Vagina (tissue), 2 donors: Measurements from ENCODE around the gene PATL1. TPM values are rescaled to one million over a fixed set of nuclear protein-coding genes. Genes with fewer than 3 reads are reported as not detected.

ENCODE experiments used
- DNase-seq, 2 donors: peaks; one replicate each; pipeline ENCODE4 v3.0.0-alpha.2; 2017; ENCODE audit errors: extremely low spot score in 2 of 2
- H3K27ac ChIP-seq: fragments of 200-600 bp; sonication (generic); one replicate; pipeline ENCODE4 v1.5.1; 2019
- H3K27me3 ChIP-seq: fragments of 200-600 bp; sonication (generic); one replicate; pipeline ENCODE4 v1.5.1; 2019
- H3K36me3 ChIP-seq, 2 donors: fragments of 200-600 bp; sonication (generic); one replicate each; pipeline ENCODE4 v1.5.1; 2017 to 2019
- H3K4me1 ChIP-seq: fragments of 200-600 bp; sonication (generic); one replicate; pipeline ENCODE4 v1.5.1; 2019
- H3K4me3 ChIP-seq, 2 donors: fragments of 200-600 bp; sonication (generic); 1 replicate in 1 of 2; 2 replicates in 1 of 2; pipeline ENCODE4 v1.5.1; 2016 to 2019
- H3K9me3 ChIP-seq: fragments of 200-600 bp; sonication (generic); one replicate; pipeline ENCODE4 v1.5.1; 2019
- POLR2AphosphoS5 ChIP-seq, 2 donors: sonication (generic); formaldehyde crosslinking; IDR thresholded peaks; one replicate each; pipeline ENCODE4 v1.9.0; 2017; ENCODE audit warnings: antibody characterized with exemption in 2 of 2, mild to moderate bottlenecking in 2 of 2, low read depth in 1 of 2; ENCODE audit not compliant: insufficient read depth in 1 of 2
- intact Hi-C: fragments of 100-400 bp; cut with DNase I; formaldehyde crosslinking; loops from one replicate; pipeline ENCODE4 v1.15.1; 2023
- microRNA-seq: library from miRNA; unstranded; fragments of <30 nt; microRNA quantifications from one replicate; pipeline ENCODE4, GENCODE V29; 2017; ENCODE audit warnings: borderline number of aligned reads, borderline replicate concordance
- small RNA-seq: library from RNA; depleted of rRNA; stranded (forward); fragments of <200 nt; gene quantifications from one replicate; pipeline ENCODE3, GENCODE V24; 2016
- total RNA-seq: library from RNA; depleted of rRNA; stranded (reverse); fragments of >200 nt; gene quantifications from one replicate; pipeline ENCODE4 v1.2.3, GENCODE V29; 2016

Gene PATL1
- total RNA-seq, 1 donor from 2014 or later: 14.5 TPM

GRCh38 chr11:59598961-59599360 is 69.9 kb downstream of the PATL1 start:
- Histone ChIP-seq H3K36me3 (peaks cover under 1 to 90% of the 10 kb centered on the region in 2 donors), H3K4me1 (no peaks in the 10 kb centered on the region), H3K4me3 (no peak overlapping the region), H3K9me3 (no peaks in the 10 kb centered on the region), H3K27ac (no peak overlapping the region), H3K27me3 (no peaks in the 10 kb centered on the region)
- no peak for TF ChIP-seq POLR2AphosphoS5 (IDR thresholded peaks at IDR 0.05; ENCODE audit: insufficient read depth in 1 of 2, low read depth in 1 of 2)
- intact Hi-C loops: no loop called here
- DNase-seq: no peak

Small RNAs within 50 kb of the gene (microRNA-seq; reads per million reads assigned to microRNA genes)
- not detected for gene MIR3162

Small RNAs within 50 kb of the gene (small RNA-seq; reads per million reads assigned to genes)
- not detected for gene MIR3162

Other genes starting within 250 kb of the PATL1 start
- not detected for gene OR5A2, start 242.6 kb downstream of the PATL1 start, total RNA-seq
- gene OR5A1, start 232.6 kb downstream of the PATL1 start, total RNA-seq: not detected
- gene OR4D6, start 212.1 kb downstream of the PATL1 start, total RNA-seq: not detected
- gene OR4D10, start 195.7 kb downstream of the PATL1 start, total RNA-seq: not detected
- gene OR4D11, start 165.5 kb downstream of the PATL1 start, total RNA-seq: not detected
- not detected for gene OR4D9, start 157.5 kb downstream of the PATL1 start, total RNA-seq
- 40.5 TPM for gene OSBP, start 53.3 kb downstream of the PATL1 start, total RNA-seq
- not detected for gene OR10V1, start 44.8 kb upstream of the PATL1 start, total RNA-seq
- 39.8 TPM for gene STX3, start 86.3 kb upstream of the PATL1 start, total RNA-seq
- gene MRPL16, start 141.7 kb upstream of the PATL1 start, total RNA-seq: 38.3 TPM
- gene CBLIF, start 176.5 kb upstream of the PATL1 start, total RNA-seq: not detected
- gene TCN1, start 197.4 kb upstream of the PATL1 start, total RNA-seq: 8.1 TPM
- not detected for gene OOSP3, start 209.7 kb upstream of the PATL1 start, total RNA-seq